Neural crest cell (in vitro differentiated cells): Measurements from ENCODE around the gene CSNK1G1. TPM values are rescaled to one million over a fixed set of nuclear protein-coding genes. Genes with fewer than 3 reads are reported as not detected.

Source experiments
- DNase-seq: peaks from one replicate; pipeline ENCODE4 v3.0.0; 2021; ENCODE audit warnings: low read depth, mixed read lengths, low spot score
- H3K27ac Mint-ChIP-seq: one replicate; pipeline ENCODE4 v1.8.0; 2021; ENCODE audit warnings: mild to moderate bottlenecking, mixed read lengths; ENCODE audit not compliant: unreplicated experiment
- H3K27me3 Mint-ChIP-seq: 2 replicates; pipeline ENCODE4 v1.8.0; 2021; ENCODE audit warnings: low read depth, mild to moderate bottlenecking, mixed read lengths
- H3K36me3 Mint-ChIP-seq: 2 replicates; pipeline ENCODE4 v1.8.0; 2021; ENCODE audit warnings: low read depth, mild to moderate bottlenecking, mixed read lengths
- H3K4me1 Mint-ChIP-seq: 2 replicates; pipeline ENCODE4 v1.8.0; 2021; ENCODE audit warnings: mixed read lengths
- H3K4me3 Mint-ChIP-seq: one replicate; pipeline ENCODE4 v1.8.0; 2021; ENCODE audit warnings: mild to moderate bottlenecking, mixed read lengths
- H3K9me3 Mint-ChIP-seq: 2 replicates; pipeline ENCODE4 v1.8.0; 2021; ENCODE audit warnings: mixed read lengths
- CTCF ChIP-seq: fragments of 200-600 bp; sonication (generic); conservative IDR thresholded peaks from 2 replicates; pipeline ENCODE4 v1.5.0; 2021; ENCODE audit warnings: antibody characterized with exemption, mild to moderate bottlenecking
- total RNA-seq: library from RNA; stranded (reverse); gene quantifications from 2 replicates; pipeline ENCODE4 v1.2.1, GENCODE V29; 2021

The CSNK1G1 gene
- total RNA-seq, 1 donor from 2014 or later: 15.5 TPM

- no peak for TF ChIP-seq CTCF
- H3K4me3 Mint-ChIP-seq: no peak overlapping the region
- no peak for DNase-seq
- no peaks in the 10 kb centered on the region for H3K9me3 Mint-ChIP-seq
- peaks cover 14% of the 10 kb centered on the region for H3K36me3 Mint-ChIP-seq
- H3K27me3 Mint-ChIP-seq: no peaks in the 10 kb centered on the region
- peaks cover 11% of the 10 kb centered on the region for H3K4me1 Mint-ChIP-seq
- peak overlapping the region; percentile 13 for H3K27ac Mint-ChIP-seq
These were observed 223.8 kb downstream of the CSNK1G1 start for GRCh38 chr15:64132217-64132616.

- no peak overlapping the region for H3K4me3 Mint-ChIP-seq
- H3K9me3 Mint-ChIP-seq: no peaks in the 10 kb centered on the region
- H3K4me1 Mint-ChIP-seq: peaks cover 11% of the 10 kb centered on the region
- no peak for TF ChIP-seq CTCF
- no peak for DNase-seq
- H3K27me3 Mint-ChIP-seq: no peaks in the 10 kb centered on the region
- H3K36me3 Mint-ChIP-seq: peaks cover 14% of the 10 kb centered on the region
- no peak overlapping the region for H3K27ac Mint-ChIP-seq
These were observed 224.4 kb downstream of the CSNK1G1 start for GRCh38 chr15:64131547-64131946.

GRCh38 chr15:64130159-64130558, 225.8 kb downstream of the CSNK1G1 start:
- H3K27ac Mint-ChIP-seq: no peak overlapping the region
- H3K27me3 Mint-ChIP-seq: no peaks in the 10 kb centered on the region
- no peak for DNase-seq
- H3K9me3 Mint-ChIP-seq: no peaks in the 10 kb centered on the region
- TF ChIP-seq CTCF: no peak
- no peak overlapping the region for H3K4me3 Mint-ChIP-seq
- H3K36me3 Mint-ChIP-seq: peaks cover 19% of the 10 kb centered on the region
- H3K4me1 Mint-ChIP-seq: peaks cover 18% of the 10 kb centered on the region

GRCh38 chr15:64127521-64128270, 228.3 kb downstream of the CSNK1G1 start:
- TF ChIP-seq CTCF: no peak
- Mint-ChIP-seq H3K36me3 (peaks cover 15% of the 10 kb centered on the region), H3K4me3 (no peak overlapping the region), H3K27me3 (no peaks in the 10 kb centered on the region), H3K4me1 (peaks cover 34% of the 10 kb centered on the region), H3K27ac (no peak overlapping the region), H3K9me3 (no peaks in the 10 kb centered on the region)
- no peak for DNase-seq

- no peak for DNase-seq
- Mint-ChIP-seq H3K27me3 (no peaks in the 10 kb centered on the region), H3K4me3 (peak overlapping the region; percentile 63), H3K36me3 (peaks cover 15% of the 10 kb centered on the region), H3K27ac (no peak overlapping the region), H3K9me3 (no peaks in the 10 kb centered on the region), H3K4me1 (peaks cover 43% of the 10 kb centered on the region)
- TF ChIP-seq CTCF: no peak
These were observed 230.0 kb downstream of the CSNK1G1 start for GRCh38 chr15:64125978-64126377.
